NCI-H2171 treated with DMSO at 0.1 percent for 48 hours (cell line): Measurements from ENCODE around the gene AP3M1.

Source experiments
- DNase-seq: peaks from one replicate; lab custom pipeline; 2025; lab: John Stamatoyannopoulos, UW

The AP3M1 gene

DNA sequence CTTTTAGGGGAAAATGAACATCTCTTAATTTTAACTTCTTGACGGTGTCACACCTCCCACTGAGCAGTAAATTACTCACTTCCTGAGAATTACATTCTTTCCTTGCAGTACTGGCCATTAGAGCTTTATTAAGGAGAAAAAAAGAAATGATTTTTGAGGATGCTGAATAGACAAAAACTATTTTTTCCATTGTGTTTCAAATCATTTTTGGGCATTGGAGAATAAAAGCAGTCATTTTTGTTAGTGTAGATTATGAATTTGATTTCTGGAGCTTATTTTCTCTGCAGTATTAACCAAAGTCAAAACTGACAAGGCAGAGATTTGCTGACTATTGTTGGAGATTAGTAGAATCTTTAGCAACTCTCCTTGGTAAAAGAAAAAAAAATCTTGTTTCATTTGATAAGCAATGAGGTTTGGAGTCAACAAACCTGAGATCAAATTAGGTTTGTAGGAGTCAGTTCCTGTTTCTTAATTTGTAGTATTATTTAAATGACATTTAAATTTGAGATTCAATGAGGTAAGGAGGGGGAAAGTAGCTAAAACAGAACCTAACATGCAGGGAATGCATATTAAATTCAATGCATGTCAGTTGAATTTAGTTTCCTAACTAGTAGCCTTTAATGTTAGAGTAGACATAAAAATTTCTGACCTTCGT lies 70.6 kb downstream of the AP3M1 start:
- no peak for DNase-seq

DNA sequence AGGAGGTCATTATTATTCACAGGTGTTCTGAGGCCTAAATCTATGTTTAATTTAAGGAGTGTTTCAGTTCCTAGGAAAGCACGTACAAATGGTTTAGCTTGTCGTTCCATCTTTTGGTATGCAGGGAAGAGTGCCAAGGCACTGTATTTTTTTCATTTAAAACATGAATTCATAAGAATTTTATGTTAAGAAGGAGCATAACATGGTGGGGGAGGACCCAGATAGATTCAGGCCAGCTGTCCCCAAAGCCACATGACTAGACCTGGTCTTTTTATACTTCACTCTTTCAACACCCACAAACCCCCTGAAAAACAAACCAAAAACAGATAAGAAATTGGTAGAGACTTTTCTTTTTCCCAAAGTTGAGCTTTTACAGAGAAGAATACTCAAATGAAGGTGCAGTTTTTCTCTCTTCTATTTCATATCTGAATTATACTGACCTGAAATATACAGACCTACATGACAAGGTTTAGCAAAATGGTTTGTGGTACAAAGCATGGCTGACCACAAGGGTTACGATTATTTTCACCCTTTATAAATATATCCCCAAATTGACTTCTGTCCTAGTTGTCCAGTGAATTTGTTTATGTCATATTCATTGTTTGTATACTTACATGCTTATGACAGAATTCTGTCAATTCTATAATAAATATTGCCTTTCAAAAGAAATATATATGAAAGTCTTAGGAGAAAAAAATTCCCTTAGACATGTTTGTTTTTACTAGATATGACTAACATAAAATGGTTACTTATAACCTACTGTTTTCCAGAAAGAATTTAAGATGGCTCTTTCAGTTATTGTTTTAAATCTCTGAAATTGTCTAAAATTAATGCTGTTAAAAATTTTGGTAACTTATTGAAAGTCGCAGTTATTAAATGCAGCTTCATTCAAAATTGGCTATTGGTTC lies 71.3 kb downstream of the AP3M1 start:
- DNase-seq: no peak

DNA sequence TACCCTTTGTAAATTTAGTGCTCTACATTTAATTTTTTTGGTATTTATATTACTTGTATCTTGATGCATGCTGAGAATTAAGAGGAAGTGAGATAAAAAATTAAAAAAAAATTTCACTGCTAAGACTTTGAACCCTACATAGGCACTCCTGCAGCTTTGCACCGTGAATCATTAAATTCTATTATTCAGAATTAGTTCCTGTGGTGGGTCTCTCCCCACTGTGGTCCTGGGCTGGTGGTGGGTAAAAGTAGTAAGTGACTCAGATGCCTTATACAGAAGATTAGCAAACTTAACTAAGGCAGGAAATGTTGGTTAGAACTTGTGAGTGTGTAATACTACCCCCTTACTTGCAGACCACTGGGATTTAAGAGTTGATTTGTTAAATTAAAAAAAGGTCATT lies 72.6 kb downstream of the AP3M1 start:
- no peak for DNase-seq

DNA sequence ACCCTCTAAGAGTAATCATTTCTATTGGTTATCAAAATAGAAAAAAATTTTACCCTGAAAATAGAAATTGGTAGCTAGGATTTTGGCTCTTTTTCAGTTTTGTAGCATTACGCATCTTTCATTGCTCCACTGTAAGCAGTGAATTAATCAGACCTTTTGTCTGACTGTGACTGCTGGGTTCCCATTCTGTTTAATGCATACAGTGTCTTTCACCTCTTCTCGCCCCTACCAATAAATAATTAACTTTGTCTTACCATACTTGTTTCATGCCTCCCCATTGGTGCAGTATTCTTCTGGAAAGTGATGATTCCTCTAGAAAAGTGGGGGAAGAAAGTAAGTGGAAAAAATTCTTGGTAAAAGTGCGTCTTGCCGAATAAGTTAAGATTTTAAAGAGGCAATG lies 73.2 kb downstream of the AP3M1 start:
- no peak for DNase-seq

DNA sequence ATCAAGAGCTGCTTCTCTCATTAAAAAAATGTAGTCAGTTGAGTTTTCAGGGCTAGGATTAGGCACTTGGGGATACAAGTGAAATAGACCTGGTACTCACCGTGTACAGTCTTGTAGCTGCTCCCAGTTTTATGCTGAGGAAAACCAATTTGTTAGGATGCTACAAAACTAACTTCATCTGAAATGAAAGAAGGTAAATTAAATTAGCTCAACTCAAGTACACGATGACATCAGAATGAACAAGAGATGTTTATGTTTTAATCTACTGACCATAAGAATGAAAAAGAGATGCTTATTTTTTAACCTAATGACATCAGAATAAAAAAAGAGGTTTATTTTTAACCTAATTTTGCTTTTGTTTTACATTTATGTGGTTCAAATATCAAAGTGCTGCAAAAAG lies 73.7 kb downstream of the AP3M1 start:
- no peak for DNase-seq

DNA sequence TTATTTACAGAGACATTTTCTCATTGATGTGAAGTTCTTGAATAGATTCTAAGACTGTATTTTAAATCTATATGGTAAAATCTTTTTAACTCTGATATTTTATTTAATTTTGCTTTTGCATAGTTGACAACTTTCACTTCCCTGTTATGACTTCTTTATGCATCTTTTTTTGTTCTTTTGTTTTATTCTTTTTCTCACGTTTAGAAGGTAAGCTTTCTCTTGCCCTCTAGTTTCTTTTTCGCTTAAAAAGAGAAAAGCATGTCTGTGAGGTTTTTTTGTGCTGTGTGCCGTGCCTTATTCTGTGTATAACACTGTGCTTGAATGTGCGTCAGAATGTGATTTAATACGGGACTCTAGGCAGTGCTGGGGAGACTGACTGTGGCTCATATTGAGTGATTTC lies 74.7 kb downstream of the AP3M1 start:
- no peak for DNase-seq

DNA sequence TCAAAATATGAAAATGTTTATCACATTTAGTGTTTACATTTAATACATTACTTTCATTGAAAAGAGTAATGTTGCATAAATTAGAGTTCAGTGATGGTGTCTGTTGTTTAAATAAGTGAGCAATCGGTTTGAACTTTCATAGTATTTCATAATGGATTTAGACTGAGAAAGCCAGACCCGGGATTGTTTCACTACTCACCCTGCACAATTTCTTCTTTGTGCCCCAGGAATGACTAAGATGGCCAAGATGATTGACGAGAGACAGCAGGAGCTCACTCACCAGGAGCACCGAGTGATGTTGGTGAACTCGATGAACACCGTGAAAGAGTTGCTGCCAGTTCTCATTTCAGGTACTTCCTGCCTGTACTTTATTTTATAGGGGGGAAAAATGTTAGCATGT lies 78.1 kb downstream of the AP3M1 start:
- no peak for DNase-seq

DNA sequence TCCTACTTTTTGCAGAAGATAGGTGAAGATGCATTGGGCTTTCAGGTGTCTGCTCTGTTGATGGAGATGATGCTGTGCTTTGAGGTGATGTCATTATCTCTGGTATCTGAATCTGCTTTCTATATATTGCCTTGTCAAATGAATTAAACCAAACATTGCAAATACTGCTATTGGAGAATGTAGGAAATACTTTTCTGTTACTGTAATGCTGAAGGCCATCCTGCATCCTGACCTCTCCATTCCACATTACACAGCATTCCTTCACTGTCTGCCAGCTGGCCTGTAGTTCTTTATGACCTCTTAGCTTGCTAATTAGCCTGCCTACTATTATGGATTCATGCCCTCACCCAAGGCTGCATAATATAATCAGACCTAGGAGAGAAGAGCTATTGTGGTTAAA lies 79.5 kb downstream of the AP3M1 start:
- DNase-seq: no peak
